WTC11 (cell line): ENCODE results near the gene TMEM184A. TPM values are rescaled to one million over a fixed set of nuclear protein-coding genes. Genes with fewer than 3 reads are reported as not detected.

ENCODE experiments used
- ATAC-seq: fragments of 200-7000 bp; cut with Tn5 transposase; 2 replicates; pipeline ENCODE4 v1.10.0; 2021; ENCODE audit warnings: mild to moderate bottlenecking, moderate library complexity
- CTCF ChIA-PET: fragments of 300-600 bp; sonication (Branson Sonifier 250); formaldehyde crosslinking; loops from one replicate; lab custom pipeline; 2021; ENCODE audit warnings: antibody characterized with exemption; lab: Charles Lee
- POLR2A ChIA-PET: fragments of 350-600 bp; sonication (Branson Sonifier 250); formaldehyde crosslinking; loops from one replicate; lab custom pipeline; 2021; ENCODE audit warnings: antibody characterized with exemption; lab: Charles Lee
- DNase-seq: peaks from one replicate; pipeline ENCODE4 v3.0.0; 2021; ENCODE audit warnings: low spot score
- H3K27ac Mint-ChIP-seq: 2 replicates; pipeline ENCODE4 v1.8.0; 2021; ENCODE audit warnings: mixed read lengths
- H3K27me3 Mint-ChIP-seq: 2 replicates; pipeline ENCODE4 v1.8.0; 2021; ENCODE audit warnings: low read depth, mild to moderate bottlenecking, moderate library complexity, mixed read lengths
- H3K36me3 Mint-ChIP-seq: 2 replicates; pipeline ENCODE4 v1.8.0; 2021; ENCODE audit warnings: mixed read lengths
- H3K4me1 Mint-ChIP-seq: 2 replicates; pipeline ENCODE4 v1.8.0; 2022; ENCODE audit warnings: mixed read lengths
- H3K4me3 Mint-ChIP-seq: 2 replicates; pipeline ENCODE4 v1.8.0; 2021; ENCODE audit warnings: mild to moderate bottlenecking, moderate library complexity, mixed read lengths
- H3K9me3 Mint-ChIP-seq: 2 replicates; pipeline ENCODE4 v1.8.0; 2021; ENCODE audit warnings: mixed read lengths
- CREM ChIP-seq: sonication (generic); formaldehyde crosslinking; IDR thresholded peaks from 2 replicates; pipeline ENCODE4 v1.8.1; 2022; ENCODE audit warnings: mild to moderate bottlenecking, missing genetic modification reagents, moderate library complexity
- E2F1 ChIP-seq: sonication (generic); formaldehyde crosslinking; IDR thresholded peaks from 2 replicates; pipeline ENCODE4 v1.8.0; 2022; ENCODE audit warnings: mild to moderate bottlenecking, missing genetic modification reagents
- E2F5 ChIP-seq: sonication (generic); formaldehyde crosslinking; IDR thresholded peaks from 2 replicates; pipeline ENCODE4 v1.8.1; 2022; ENCODE audit warnings: mild to moderate bottlenecking, moderate library complexity, missing genetic modification reagents
- GABPB1 ChIP-seq: sonication (generic); formaldehyde crosslinking; IDR thresholded peaks from 2 replicates; pipeline ENCODE4 v1.8.1; 2023; ENCODE audit warnings: mild to moderate bottlenecking, missing genetic modification reagents
- HMGXB4 ChIP-seq: sonication (generic); formaldehyde crosslinking; IDR thresholded peaks from 2 replicates; pipeline ENCODE4 v1.8.1; 2023; ENCODE audit warnings: mild to moderate bottlenecking, moderate library complexity, missing genetic modification reagents
- IRF2 ChIP-seq: sonication (generic); formaldehyde crosslinking; IDR thresholded peaks from 2 replicates; pipeline ENCODE4 v1.8.0; 2022; ENCODE audit warnings: low read depth, missing genetic modification reagents, borderline replicate concordance
- NFE2L1 ChIP-seq: sonication (generic); formaldehyde crosslinking; IDR thresholded peaks from 2 replicates; pipeline ENCODE4 v1.8.1; 2023; ENCODE audit warnings: missing genetic modification reagents
- NR3C1 ChIP-seq: sonication (generic); formaldehyde crosslinking; conservative IDR thresholded peaks from 2 replicates; pipeline ENCODE4 v1.8.1; 2023; ENCODE audit warnings: low read depth, mild to moderate bottlenecking, missing genetic modification reagents
- OVOL2 ChIP-seq: fragments of 250-450 bp; sonication (Bioruptor Pico); IDR thresholded peaks from 2 replicates; pipeline ENCODE4 v1.9.0; 2021; ENCODE audit warnings: mild to moderate bottlenecking, borderline replicate concordance
- PREB ChIP-seq: sonication (generic); formaldehyde crosslinking; IDR thresholded peaks from 2 replicates; pipeline ENCODE4 v1.8.1; 2022; ENCODE audit warnings: mild to moderate bottlenecking, missing genetic modification reagents, moderate library complexity, borderline replicate concordance
- PRRX2 ChIP-seq: fragments of 250-450 bp; sonication (Bioruptor Pico); IDR thresholded peaks from 2 replicates; pipeline ENCODE4 v1.8.0; 2021; ENCODE audit warnings: mild to moderate bottlenecking
- RELA ChIP-seq: sonication (generic); formaldehyde crosslinking; IDR thresholded peaks from 2 replicates; pipeline ENCODE4 v1.8.1; 2022; ENCODE audit warnings: missing genetic modification reagents, mild to moderate bottlenecking, borderline replicate concordance
- RORB ChIP-seq: fragments of 250-450 bp; sonication (Bioruptor Pico); IDR thresholded peaks from 2 replicates; pipeline ENCODE4 v1.9.0; 2021; ENCODE audit warnings: mild to moderate bottlenecking
- TEAD1 ChIP-seq: sonication (generic); formaldehyde crosslinking; IDR thresholded peaks from 2 replicates; pipeline ENCODE4 v1.8.0; 2022; ENCODE audit warnings: mild to moderate bottlenecking, missing genetic modification reagents
- ZNF263 ChIP-seq: sonication (generic); formaldehyde crosslinking; IDR thresholded peaks from 2 replicates; pipeline ENCODE4 v1.8.1; 2022; ENCODE audit warnings: low read depth, mild to moderate bottlenecking, moderate library complexity, missing genetic modification reagents
- ZNF532 ChIP-seq: fragments of 250-450 bp; sonication (Bioruptor Pico); IDR thresholded peaks from 2 replicates; pipeline ENCODE4 v1.9.0; 2021; ENCODE audit warnings: mild to moderate bottlenecking, borderline replicate concordance
- total RNA-seq: library from RNA; stranded (reverse); gene quantifications from 3 replicates; pipeline ENCODE4 v1.2.3, GENCODE V29; 2021
- TF ChIP-seq, protein P1 (sequence below): fragments of 250-450 bp; sonication (Bioruptor Pico); IDR thresholded peaks from 2 replicates; pipeline ENCODE4 v1.9.0; 2021; ENCODE audit warnings: mild to moderate bottlenecking
- TF ChIP-seq, protein P2 (sequence below): sonication (generic); formaldehyde crosslinking; IDR thresholded peaks from 2 replicates; pipeline ENCODE4 v1.8.1; 2022; ENCODE audit warnings: low read depth, missing genetic modification reagents, borderline replicate concordance

TMEM184A gene
- total RNA-seq, 1 experiment from 2014 or later, result 1.4 TPM

- ChIA-PET CTCF (interaction anchor here (0.7 to 2.1 kb wide), 21 partner anchors 10 to 153 kb away, joined by 3 to 27 read pairs (median 4); partner anchors contain the start of gene INTS1), POLR2A (interaction anchor here (0.8 kb wide), 1 partner anchor 24 kb away, joined by 3 read pairs; no protein-coding TSS in a partner anchor)
- Mint-ChIP-seq H3K36me3 (no peaks in the 10 kb centered on the region), H3K27me3 (no peaks in the 10 kb centered on the region), H3K4me1 (peaks cover 5% of the 10 kb centered on the region), H3K9me3 (no peaks in the 10 kb centered on the region), H3K27ac (no peak overlapping the region), H3K4me3 (no peak overlapping the region)
- TF ChIP-seq ZNF532 (CRISPR knock-in tag) (no peak), CREM (no peak), E2F1 (CRISPR knock-in tag) (no peak), OVOL2 (CRISPR knock-in tag) (no peak), RORB (no peak), RELA (CRISPR knock-in tag) (no peak)
- TF ChIP-seq, protein P1, sequence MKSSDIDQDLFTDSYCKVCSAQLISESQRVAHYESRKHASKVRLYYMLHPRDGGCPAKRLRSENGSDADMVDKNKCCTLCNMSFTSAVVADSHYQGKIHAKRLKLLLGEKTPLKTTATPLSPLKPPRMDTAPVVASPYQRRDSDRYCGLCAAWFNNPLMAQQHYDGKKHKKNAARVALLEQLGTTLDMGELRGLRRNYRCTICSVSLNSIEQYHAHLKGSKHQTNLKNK (CRISPR knock-in tag), result no peak
- DNase-seq (no peak), ATAC-seq (no peak)
Observed at GRCh38 chr7:1557006-1557405, 1.0 kb upstream of the TMEM184A start.

GRCh38 chr7:1555046-1555812, 776 bp downstream of the TMEM184A start:
- ATAC-seq (peak; percentile 29), DNase-seq (peak; percentile 44)
- no peak overlapping the region; the same call in 1 of the 2 replicates for H3K27ac Mint-ChIP-seq
- peaks cover 5% of the 10 kb centered on the region for H3K4me1 Mint-ChIP-seq
- POLR2A ChIA-PET, result no interaction called here
- no peak overlapping the region for H3K4me3 Mint-ChIP-seq
- no peaks in the 10 kb centered on the region for H3K36me3 Mint-ChIP-seq
- no peaks in the 10 kb centered on the region for H3K9me3 Mint-ChIP-seq
- H3K27me3 Mint-ChIP-seq, result no peaks in the 10 kb centered on the region
- CTCF ChIA-PET, result interaction anchor here (0.6 to 2.1 kb wide), 19 partner anchors 10 to 554 kb away, joined by 3 to 27 read pairs (median 4); partner anchors contain the start of gene INTS1
- TF ChIP-seq PREB (CRISPR knock-in tag) (no peak), ZNF263 (CRISPR knock-in tag) (peak; percentile 66; the same call in 1 of the 2 replicates), TEAD1 (CRISPR knock-in tag) (no peak), E2F1 (CRISPR knock-in tag) (no peak), IRF2 (CRISPR knock-in tag) (no peak), GABPB1 (CRISPR knock-in tag) (no peak), E2F5 (CRISPR knock-in tag) (no peak), HMGXB4 (CRISPR knock-in tag) (peak; percentile 25; the same call in 1 of the 2 replicates), PRRX2 (CRISPR knock-in tag) (no peak), NR3C1 (CRISPR knock-in tag) (no peak), NFE2L1 (CRISPR knock-in tag) (no peak)
- TF ChIP-seq, protein P2, sequence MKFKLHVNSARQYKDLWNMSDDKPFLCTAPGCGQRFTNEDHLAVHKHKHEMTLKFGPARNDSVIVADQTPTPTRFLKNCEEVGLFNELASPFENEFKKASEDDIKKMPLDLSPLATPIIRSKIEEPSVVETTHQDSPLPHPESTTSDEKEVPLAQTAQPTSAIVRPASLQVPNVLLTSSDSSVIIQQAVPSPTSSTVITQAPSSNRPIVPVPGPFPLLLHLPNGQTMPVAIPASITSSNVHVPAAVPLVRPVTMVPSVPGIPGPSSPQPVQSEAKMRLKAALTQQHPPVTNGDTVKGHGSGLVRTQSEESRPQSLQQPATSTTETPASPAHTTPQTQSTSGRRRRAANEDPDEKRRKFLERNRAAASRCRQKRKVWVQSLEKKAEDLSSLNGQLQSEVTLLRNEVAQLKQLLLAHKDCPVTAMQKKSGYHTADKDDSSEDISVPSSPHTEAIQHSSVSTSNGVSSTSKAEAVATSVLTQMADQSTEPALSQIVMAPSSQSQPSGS, result no peak
